ENCODE data around the gene SS18L1.

DNA sequence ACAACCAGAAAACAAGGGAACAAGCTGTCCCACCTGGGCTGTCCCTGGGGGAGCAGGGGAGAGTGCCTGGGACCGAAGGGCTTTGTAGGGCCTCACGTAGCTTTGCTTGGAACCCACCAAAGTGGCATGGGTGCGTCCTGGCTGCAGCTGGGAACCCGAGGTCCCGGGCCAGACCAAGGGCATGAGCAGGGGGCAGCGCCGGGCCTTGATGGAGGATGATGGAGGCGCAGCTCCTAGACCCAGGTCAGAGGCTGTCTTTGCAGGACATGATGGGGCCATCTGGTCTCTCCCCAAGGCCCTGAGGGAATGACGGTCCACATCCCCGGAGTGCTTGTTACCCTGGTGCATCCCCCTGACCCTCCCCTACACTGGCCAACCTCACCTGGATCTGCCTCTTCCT is 87.1 kb downstream of the SS18L1 start:
- no peak for TF ChIP-seq FOXP1 (CRISPR knock-in tag; IDR thresholded peaks at IDR 0.05; ENCODE audit: borderline replicate concordance)
- TF ChIP-seq, protein P1, sequence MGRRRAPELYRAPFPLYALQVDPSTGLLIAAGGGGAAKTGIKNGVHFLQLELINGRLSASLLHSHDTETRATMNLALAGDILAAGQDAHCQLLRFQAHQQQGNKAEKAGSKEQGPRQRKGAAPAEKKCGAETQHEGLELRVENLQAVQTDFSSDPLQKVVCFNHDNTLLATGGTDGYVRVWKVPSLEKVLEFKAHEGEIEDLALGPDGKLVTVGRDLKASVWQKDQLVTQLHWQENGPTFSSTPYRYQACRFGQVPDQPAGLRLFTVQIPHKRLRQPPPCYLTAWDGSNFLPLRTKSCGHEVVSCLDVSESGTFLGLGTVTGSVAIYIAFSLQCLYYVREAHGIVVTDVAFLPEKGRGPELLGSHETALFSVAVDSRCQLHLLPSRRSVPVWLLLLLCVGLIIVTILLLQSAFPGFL (CRISPR knock-in tag; IDR thresholded peaks at IDR 0.05; ENCODE audit: borderline replicate concordance): no peak

All from WTC11 (cell line).